Hematopoietic multipotent progenitor cell treated with erythropoietin and hydrocortisone succinate and interleukin-3 and kit ligand, for 6 days (in vitro differentiated cells): Measurements from ENCODE around the gene PALD1.

Experiments used
- DNase-seq: peaks from one replicate; pipeline ENCODE4 v3.0.0-alpha.2; 2015

Gene PALD1

DNA sequence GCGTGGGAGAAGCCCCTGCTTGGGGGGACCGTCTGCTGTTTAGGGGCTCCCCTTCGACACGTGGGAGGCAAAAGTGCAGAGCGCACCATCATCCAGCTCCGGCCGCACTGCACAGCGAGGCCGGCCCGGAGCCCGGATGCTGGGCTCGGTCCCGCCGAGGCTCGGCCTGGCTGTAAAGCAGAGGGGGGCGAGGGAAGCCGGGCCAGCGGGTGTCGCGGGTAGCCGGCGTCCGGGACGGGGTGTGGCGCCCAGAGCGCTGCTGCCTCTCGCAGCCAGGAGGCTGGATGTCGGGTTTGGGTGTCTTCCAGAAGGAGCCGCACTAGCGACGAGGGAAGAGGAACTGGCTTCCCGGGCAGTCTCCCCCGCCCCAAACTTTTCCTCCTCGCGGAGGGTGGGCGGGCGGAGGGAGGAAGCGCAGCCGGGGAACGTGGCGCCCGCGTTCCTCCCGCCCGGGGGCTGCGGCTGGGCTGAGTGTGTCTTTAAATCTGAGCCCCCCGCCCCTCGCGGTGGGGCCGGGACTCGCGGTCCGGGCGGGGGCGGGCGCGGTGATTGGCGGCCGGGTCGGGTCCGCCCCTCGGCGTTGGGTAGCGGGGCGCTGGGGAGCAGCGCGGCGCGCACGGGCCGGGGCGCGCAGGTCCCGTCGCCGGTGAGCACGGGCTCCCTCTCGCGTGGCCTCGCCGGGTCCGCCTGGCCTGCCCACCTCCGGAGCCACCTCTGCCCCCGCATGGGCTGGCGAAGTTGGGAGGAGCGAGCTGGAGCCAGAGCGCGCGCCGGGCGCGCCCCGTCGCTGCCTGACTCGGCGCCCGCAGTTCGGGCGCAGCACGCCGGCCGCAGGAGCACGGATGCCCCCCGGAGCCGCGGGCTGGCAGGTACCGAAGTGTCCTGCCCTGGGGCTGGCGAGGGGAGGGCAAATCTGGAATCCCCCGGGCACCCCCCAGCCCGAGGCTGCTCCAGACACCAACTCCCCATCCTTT is at the start of gene PALD1:
PALD1 (plus strand) TSS at position 577 of the 974 bp plus-strand sequence. CDS start 47,185 bp downstream, outside the sequence.
- DNase-seq = peak; percentile 35

- peak; percentile 16 for DNase-seq
Observed at GRCh38 chr10:70430493-70431445, 47.8 kb upstream of the PALD1 start.

- DNase-seq = no peak
Observed at GRCh38 chr10:70432101-70432500, 46.5 kb upstream of the PALD1 start.

DNA sequence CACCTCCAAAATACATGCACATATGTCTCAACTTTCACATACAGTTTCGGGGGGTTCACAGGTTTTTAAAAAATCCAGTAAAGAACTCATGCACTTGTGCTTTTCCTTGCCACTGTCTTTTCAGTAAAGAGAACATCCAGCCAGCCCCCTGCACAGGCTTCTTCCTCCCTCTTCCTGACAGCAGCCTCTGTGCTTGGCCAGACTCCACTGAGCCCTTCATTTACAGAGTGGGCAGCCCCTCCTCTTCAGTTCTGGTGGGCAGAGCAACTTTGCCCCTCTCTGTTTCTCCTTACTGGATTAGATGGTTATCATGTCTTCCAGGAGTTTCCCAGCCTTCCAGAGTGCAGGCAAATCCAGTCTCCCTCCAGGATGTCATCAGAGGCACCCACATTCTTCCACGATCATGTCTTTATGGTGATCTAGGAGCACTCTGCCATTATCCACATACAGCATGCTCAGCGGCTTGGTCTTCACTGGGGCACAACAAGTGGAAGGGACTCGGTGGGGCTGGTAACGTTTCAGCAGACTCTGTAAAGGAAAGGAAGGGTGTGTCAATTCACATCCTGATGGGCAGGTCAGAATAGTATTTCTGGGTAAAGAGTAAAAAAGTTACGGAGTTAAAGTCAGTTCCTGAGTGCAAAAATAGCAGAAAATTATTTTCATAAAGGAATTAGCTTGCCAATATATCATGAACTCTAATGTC is 45.9 kb upstream of the PALD1 start:
- DNase-seq = no peak

GRCh38 chr10:70433581-70434280 is 44.8 kb upstream of the PALD1 start:
- DNase-seq = no peak

DNA sequence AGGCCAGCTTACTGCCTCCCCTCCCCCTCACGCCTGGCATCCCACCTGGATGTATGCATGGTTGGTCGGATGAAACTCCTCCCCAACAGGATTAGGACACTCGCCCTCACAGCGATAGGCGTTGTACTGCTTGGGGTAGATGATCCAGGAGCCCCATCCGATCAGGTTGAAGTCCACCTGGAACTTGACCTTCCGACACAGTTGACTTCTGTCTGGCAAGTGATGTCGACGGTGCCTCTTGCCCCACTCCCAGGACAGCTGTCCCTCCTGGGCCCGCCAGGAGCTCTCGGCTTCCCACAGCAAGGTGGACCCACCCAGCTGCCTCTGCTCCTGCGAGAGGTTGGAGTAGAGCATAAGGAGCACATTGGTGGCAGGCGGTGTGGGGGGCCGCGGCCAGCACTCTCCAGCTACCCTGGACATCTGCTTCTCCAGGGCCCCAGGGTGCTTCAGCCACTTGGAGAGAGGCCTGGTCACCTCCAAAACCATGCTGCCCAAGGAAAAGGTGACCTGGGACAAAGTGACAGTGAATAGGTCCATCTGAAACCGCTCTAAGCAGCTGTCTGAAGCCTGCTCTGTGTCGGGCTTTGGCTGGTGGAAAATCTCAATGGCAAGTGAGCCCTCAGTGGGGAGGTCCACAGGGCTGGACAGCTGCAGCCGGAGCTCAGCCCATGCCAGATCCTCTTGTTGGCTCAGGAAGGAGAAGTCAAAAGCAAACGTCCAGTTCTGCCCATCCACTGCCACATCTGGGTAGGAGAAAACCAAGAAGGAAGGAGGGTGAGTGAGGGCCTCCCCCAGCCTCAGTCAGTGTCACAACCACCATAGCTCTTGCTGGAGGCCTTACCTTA is 43.1 kb upstream of the PALD1 start:
- no peak for DNase-seq

DNA sequence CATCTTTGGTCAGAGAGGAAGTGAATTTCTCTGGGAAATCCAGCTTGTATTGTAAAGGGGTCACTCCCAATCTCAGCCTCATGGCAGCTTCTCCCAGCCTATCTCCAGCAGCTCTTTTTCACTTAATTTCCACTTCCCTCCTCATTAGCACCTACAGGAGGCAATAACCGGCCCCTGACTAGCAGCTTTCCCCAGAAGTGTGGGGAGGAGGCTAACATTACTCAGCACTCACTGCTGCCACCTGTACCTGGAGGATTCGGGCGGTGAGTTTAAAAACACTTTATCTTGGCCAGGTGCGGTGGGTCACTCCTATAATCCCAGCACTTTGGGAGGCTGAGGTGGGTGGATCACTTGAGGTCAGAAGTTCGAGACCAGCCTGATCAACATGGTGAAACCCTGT is 40.8 kb upstream of the PALD1 start:
- DNase-seq = no peak

DNA sequence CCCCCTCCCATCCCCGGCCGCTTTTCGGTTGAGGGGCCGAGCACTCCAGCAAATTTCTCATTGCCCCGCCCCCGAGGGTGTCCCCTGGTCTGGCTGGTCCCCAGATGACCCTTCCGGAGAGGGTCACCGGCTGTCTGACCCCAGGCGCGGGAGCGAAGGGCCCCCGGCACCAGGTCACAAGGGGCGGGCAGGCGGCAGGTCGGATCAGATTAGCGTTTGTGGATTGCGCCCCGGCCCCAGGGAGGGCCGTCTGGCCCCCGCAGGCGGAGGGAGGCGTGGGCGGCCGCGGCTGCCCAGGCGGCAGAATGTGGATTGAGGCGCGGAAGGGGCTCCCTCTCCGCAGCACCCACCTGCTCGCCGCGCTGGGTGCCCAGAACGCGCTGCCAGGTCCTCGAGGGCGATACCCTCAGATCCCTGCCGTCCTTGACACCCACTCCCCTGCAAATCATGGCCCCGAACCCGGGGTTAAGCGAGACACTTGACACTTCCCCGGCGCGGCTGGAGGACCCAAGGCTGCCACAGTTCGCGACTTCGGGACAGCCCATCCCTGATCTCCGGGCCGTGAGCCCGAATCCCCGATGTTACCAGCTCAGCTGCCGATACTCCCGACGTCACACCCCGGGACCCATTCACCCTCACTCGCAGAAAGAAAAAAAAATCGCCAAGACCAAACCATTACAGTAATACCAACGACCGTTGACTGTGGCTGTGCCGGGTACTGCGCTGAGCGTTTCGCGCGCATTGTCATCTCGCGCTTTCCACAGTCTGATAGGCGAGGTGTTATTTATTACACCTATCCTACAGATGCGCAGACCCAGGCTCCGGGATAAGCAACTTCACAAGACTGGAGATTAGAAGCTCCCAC is 38.0 kb upstream of the PALD1 start:
- DNase-seq = peak; percentile 29

DNA sequence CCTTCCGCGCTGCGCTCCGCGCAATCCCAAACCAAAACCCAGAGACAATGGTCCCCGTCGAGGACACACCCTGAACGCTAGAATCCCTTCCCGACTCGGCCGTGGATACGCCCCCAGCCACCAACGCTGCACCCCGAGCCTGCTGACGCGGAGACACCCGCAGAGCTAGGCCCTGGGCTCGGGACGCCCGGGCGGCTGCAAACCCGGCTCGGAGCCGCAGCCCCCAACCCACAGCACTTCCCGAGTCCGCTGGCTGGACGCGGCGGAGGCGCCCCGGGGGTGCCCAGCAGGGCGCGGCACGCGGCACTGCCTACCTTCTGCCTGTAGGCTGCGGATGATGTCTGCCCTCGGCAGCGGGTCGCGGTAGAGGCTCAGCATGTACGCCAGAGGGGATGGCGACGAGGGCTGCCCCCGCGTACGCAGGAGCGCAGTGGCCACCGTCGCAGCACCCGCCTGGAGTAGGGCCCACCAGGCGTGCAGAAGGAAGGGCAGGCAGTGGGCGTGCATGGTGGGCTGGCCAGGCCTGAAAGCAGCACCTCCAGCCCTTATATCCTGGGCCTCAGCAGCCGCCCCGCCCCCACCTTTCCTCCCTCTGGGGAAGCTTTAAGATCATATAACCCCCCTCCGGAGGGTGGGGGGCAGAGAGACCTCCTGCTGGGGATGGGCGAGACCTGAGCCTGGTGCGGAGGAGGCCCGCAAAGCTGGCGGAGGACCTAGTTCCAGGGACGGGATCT is 37.2 kb upstream of the PALD1 start, which contains the start of gene NODAL:
NODAL (minus strand) TSS at position 521 of the 734 bp plus-strand sequence; CDS start at position 507, 14 bp downstream.
- no peak for DNase-seq

- DNase-seq = no peak
Observed at GRCh38 chr10:70441895-70442309, 36.7 kb upstream of the PALD1 start.

DNA sequence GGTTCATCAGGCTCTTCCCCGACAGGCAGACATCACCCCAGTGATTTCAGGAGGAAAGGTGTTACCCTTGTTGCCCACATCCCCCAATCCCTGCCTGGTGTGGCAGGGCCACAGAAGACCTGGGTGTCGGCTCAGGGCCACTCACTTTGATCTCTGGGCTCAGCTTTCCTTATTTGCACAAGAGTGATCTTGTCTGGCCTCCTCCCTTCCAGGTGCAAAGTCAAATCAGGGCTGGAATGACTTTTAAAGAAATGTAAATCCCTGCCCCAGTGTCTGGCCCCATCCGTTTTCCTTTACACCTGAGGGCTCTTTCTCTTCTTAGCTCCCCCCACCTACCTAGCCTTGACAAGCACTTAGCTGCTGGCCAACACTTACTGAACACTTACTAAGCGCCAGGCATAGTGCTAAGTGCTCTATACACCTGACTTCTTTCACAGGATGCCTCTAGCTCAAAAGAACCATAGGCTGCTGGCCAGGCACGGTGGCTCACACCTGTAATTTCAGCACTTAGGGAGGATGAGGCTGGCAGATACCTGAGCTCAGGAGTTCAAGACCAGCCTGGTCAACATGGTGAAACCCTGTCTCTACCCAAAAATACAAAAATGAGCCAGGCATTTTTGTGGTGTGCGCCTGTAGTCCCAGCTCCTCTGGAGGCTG is 36.1 kb upstream of the PALD1 start:
- DNase-seq = no peak

- no peak for DNase-seq
Observed at GRCh38 chr10:70444744-70445143, 33.8 kb upstream of the PALD1 start.

DNA sequence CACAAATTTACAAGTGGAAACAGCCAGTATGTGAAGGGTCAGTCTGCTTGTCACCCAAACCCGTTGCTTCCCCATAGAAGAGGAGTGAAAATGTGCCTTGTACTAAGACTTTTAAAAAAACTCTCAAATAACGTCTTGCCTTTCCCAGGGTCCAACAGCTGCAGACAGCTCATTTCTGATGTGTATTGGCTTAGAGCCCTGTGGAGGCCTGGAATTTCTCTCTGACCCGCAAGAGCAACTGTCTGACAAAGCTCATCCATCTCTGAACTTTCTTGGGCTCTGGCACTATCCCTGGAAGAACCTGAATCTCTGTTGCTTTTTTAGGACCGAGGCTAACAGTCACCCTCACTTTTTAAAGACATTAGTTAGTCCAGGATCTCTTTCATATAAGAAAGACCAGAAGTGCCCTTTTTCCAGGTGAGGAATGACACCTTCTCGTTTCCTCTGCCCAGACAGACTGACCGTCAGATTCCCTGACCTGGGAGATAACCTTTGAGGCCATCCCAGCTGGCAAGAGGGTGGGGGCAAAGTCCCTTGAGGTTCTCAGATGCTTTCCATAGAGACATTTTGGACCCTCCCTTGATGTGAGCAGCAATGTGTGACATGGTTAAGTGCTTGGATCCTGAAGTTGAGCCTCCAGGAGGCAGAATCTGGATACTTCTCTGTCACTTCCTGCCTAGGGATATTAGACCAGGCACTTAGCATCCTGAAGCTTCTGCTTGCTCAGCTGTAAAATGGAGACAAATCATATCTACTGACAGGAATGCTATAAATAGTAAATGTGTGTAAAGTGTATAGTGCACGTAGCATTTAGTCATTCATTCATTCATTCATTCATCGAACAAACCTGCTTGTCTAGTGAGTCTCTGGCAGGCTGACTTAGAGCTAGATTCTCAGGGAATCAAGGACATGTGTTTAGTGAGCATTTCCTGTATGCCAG is 32.6 kb upstream of the PALD1 start:
- DNase-seq = no peak

DNA sequence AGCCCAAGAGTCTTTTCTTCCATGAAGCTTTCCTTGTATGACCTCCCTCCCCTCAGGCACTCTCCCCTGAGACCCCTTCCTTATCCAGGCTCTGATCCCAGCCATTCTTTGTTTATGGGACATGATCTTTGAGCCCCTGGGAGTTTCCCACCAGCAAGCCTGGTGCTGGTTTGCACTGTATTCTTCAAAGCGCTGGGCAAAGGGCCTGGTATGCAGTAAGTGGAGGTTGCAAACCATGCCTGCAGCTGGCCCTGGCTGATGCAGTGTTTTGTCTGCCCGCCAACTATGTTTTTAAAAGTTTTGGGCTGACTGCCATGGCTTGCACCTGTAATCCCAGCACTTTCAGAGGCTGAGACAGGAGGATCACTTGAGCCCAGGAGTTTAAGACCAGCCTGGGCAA is 30.3 kb upstream of the PALD1 start:
- no peak for DNase-seq

DNA sequence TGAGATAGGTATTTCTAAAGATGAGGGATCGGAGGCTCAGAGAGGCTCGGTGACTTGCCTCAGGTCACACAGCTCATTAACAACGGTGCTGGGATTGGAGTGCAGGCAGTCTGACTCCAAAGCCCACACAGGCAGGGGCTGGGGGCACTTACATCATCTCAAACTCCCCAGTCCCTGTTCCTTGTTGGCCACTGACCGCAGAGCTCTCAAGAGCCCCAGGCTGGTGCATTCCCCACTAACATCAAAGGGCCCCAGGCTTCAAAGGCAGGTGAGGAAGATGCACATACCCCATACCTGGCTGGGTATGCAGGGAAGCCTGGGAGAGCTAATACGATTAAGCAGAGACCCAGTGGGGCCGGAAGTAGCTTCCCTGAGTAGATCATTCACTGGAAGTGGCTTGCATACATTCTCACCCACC is 23.3 kb upstream of the PALD1 start:
- no peak for DNase-seq

DNA sequence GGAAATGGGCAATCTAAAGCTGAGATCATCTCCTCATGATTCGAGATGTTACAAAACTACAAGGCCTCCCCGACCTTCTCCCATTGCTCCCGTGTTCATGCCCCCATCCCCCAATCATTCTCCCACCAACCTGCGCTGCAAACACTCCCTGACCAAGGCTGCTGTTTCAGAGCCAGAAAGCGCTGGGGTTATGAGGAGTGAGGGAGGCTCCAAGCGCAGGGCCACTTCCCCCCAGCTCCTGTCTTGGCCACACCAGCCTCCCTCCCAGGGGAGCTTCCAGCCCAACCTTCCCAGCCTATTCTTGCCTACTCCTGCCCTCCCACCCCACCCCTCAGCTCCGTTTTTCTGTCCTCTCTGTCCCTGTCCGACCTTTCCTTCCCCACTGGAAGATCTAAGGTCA is 22.4 kb upstream of the PALD1 start:
- DNase-seq = no peak

GRCh38 chr10:70457759-70458305 is 20.7 kb upstream of the PALD1 start:
- DNase-seq = no peak
